Mesenteric fat pad (tissue), 1 donor: Measurements from ENCODE around the gene PARP2. TPM values are rescaled to one million over a fixed set of nuclear protein-coding genes. Genes with fewer than 3 reads are reported as not detected.

Experiments
- DNase-seq: peaks from one replicate; pipeline ENCODE4 v3.0.0-alpha.2; 2020; ENCODE audit warnings: low spot score
- total RNA-seq: library from RNA; stranded (reverse); fragmentation: NEBNext Ultra II Directional; extraction: Animal tissue kit (Norgen Biotek cat#: 25700); gene quantifications from one replicate; pipeline ENCODE4 v1.2.1, GENCODE V29; 2021
- donor health status: DM: yes; HTN: yes; CAD: no.

Gene PARP2
- total RNA-seq, 1 donor from 2014 or later: 9.8 TPM

DNA sequence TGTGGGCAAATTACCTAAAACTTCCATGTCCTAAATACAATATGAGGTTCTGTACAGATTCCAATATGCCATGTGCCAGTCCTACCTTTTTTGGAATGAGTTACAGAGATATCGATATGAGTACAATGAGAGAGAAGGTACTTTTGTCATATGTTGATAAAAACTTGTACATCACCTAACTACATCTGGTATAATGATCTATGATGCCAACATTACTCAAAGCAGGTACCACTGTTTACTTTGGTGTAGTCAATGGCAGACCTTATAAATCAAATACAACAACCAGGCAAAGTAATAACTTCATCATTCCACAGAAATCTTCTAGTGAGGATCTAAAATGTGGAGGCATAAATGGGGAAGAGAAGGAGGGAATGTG, 57.1 kb downstream of the PARP2 start:
- no peak for DNase-seq

GRCh38 chr14:20400965-20401593, 57.6 kb downstream of the PARP2 start:
- DNase-seq: no peak

- no peak for DNase-seq
Observed at GRCh38 chr14:20403521-20403920, 60.1 kb downstream of the PARP2 start.

Other genes with a start within 250 kb of the PARP2 start
- not detected for gene OR4K17, start 232.9 kb upstream of the PARP2 start, total RNA-seq
- gene OR4N5, start 204.8 kb upstream of the PARP2 start, total RNA-seq: not detected
- gene OR11G2, start 152.7 kb upstream of the PARP2 start, total RNA-seq: not detected
- not detected for gene OR11H6, start 119.9 kb upstream of the PARP2 start, total RNA-seq
- gene OR11H7, start 114.7 kb upstream of the PARP2 start, total RNA-seq: not detected
- not detected for gene OR11H4, start 104.3 kb upstream of the PARP2 start, total RNA-seq
- 11.1 TPM for gene TTC5, start 37.7 kb upstream of the PARP2 start, total RNA-seq
- gene CCNB1IP1, start 10.4 kb upstream of the PARP2 start, total RNA-seq: 22.1 TPM
- 37.1 TPM for gene TEP1, start 69.9 kb downstream of the PARP2 start, total RNA-seq
- 0.35 TPM for gene KLHL33, start 92.5 kb downstream of the PARP2 start, total RNA-seq
- 23.3 TPM for gene OSGEP, start 111.2 kb downstream of the PARP2 start, total RNA-seq
- gene APEX1, start 111.6 kb downstream of the PARP2 start, total RNA-seq: 118 TPM
- gene PIP4P1, start 117.8 kb downstream of the PARP2 start, total RNA-seq: 28.0 TPM
- 69.1 TPM for gene PNP, start 125.8 kb downstream of the PARP2 start, total RNA-seq
- gene RNASE10, start 161.9 kb downstream of the PARP2 start, total RNA-seq: not detected
- not detected for gene RNASE9, start 217.4 kb downstream of the PARP2 start, total RNA-seq
- gene RNASE11, start 244.4 kb downstream of the PARP2 start, total RNA-seq: not detected
- gene RNASE12, start 247.7 kb downstream of the PARP2 start, total RNA-seq: not detected